ENCODE data around the gene POU2F3.
A peak's percentile ranks its signal among the peaks of the same experiment; 100 is the strongest.

POU2F3 gene

DNA sequence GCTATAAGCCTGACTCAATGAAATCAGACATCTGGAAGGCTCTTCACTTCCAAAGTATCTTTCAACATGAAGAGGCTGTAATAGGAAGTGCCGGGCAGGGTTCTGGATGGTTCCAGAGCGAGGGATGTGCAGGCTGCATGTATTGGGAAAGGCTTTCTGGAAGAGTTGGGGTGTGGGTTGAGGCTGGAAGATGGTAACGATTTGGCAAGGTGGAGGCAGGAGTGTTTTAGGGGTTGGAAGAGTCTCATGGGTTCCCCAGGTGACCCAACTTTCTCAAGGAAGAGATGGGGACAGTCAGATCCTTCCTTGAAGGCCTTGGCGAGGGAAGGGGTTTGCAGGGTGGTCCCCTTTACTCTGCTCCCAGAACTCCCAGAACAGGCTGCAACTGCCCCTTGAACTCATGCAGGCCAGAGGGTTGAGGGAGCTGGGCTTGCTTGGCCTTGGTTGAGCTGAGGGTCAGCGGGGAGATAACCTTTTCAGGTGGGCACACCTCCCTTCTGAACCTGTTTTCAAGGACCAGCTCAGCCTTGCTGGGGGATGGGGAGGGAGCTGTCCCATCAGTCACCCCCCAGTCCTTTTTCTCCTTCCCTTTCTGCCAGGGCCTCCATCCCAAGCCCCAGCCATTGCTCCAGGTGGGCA lies 9.4 kb upstream of the POU2F3 start:
- Histone ChIP-seq H3K9ac (ENCODE audit: low read depth, low read length) (no peak overlapping the region), H3K27me3 (ENCODE audit: control insufficient read depth, insufficient read depth, low read length) (peaks cover 9% of the 10 kb centered on the region)

DNA sequence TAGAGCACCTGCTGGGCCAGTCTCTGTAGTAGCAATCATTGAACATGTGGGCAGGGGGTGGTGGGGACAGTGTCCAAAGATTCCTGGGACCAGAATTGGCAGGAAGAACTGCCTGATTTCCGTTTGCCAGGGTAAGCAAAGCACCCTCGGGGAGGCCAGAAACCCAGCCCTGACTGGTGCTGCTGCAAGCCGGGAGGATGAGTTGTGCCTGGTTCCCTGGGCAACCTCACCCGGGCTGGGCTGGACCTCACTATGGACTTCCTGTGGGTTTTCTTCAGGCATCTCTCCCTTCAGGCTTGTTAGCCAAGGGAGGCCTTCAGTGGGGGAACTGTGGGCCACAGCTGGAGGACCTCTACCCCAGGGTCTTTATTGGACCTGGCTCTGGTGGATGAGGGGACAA lies 8.0 kb upstream of the POU2F3 start:
- Histone ChIP-seq H3K4me1 (ENCODE audit: control insufficient read depth, insufficient read depth, low read length) (no peaks in the 10 kb centered on the region), H3K9ac (ENCODE audit: low read depth, low read length) (no peak overlapping the region), H3K9me3 (ENCODE audit: control insufficient read depth, insufficient read depth, low read length) (no peaks in the 10 kb centered on the region), H3K4me3 (ENCODE audit: low read depth, low read length) (no peak overlapping the region), H3K36me3 (ENCODE audit: control insufficient read depth, insufficient read depth, low read length) (no peaks in the 10 kb centered on the region), H3K27me3 (ENCODE audit: control insufficient read depth, insufficient read depth, low read length) (peaks cover 4% of the 10 kb centered on the region)

More for the DNA sequence above, 9.4 kb upstream of the POU2F3 start:
- no peaks in the 10 kb centered on the region for H3K36me3 ChIP-seq (ENCODE audit: control insufficient read depth, insufficient read depth, low read length)
- no peak overlapping the region for H3K4me3 ChIP-seq (ENCODE audit: low read depth, low read length)
- H3K9me3 ChIP-seq (ENCODE audit: control insufficient read depth, insufficient read depth, low read length), result no peaks in the 10 kb centered on the region
- no peaks in the 10 kb centered on the region for H3K4me1 ChIP-seq (ENCODE audit: control insufficient read depth, insufficient read depth, low read length)

DNA sequence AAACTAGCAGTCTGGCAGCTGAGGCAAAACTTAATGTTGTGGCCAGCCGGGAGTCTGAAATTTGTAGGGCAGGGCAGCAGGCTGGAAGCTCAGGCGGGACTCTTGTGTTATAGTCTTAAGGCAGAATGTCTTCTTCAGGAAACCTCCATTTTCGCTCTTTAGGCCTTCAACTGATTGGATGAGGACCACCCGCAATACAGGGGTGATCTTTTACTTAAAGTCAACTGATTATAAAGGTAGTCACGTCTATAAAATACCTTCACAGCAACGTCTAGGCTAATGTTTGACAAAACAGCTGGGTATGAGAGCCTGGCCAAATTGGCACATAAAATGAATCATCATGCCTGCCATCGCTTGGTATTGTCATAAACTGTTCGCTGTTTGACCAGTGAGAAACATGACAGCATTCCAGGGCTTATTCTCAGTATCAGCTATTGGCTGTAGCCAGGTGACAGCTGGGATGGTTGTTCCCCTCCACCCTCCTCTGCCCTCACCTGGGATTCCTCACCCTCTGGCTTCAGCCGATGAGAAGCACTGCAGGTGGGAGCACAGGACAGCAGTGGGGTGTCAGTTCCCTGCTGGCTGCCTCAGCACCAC lies 6.6 kb upstream of the POU2F3 start:
- no peaks in the 10 kb centered on the region for H3K36me3 ChIP-seq (ENCODE audit: control insufficient read depth, insufficient read depth, low read length)
- H3K4me3 ChIP-seq (ENCODE audit: low read depth, low read length), result no peak overlapping the region
- no peaks in the 10 kb centered on the region for H3K9me3 ChIP-seq (ENCODE audit: control insufficient read depth, insufficient read depth, low read length)
- no peaks in the 10 kb centered on the region for H3K4me1 ChIP-seq (ENCODE audit: control insufficient read depth, insufficient read depth, low read length)
- peaks cover 4% of the 10 kb centered on the region for H3K27me3 ChIP-seq (ENCODE audit: control insufficient read depth, insufficient read depth, low read length)
- H3K9ac ChIP-seq (ENCODE audit: low read depth, low read length), result no peak overlapping the region

DNA sequence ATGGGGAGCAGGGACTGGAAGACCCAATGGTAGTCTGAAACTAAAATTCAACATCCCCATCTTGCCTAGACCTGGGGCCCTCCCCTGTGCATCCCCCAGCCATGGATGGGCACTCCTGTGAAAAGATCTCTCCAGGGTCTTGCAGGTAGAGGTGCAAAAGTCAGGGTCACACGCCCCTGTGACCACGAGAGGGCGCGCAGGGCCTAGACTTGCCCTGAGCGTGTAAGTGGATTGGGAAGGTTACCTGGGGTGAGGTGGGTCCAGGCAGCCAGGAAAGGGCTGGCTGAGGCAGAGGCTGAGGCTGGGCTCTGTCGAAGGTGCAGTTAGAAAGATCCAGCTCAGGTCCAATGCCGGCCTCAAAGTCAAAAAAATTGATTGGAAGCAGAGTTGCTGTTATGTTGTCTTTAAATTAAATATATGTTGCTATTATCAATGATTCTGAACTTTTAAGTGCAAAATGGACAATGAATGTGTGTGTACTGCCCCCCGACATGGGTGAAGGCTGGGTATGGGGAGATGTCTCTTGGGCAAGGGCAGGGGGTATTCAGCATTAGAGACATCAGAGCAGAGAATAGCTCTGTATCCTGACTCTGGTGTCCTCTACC lies 4.8 kb upstream of the POU2F3 start:
- no peak overlapping the region for H3K9ac ChIP-seq (ENCODE audit: low read depth, low read length)
- peaks cover 16% of the 10 kb centered on the region for H3K27me3 ChIP-seq (ENCODE audit: control insufficient read depth, insufficient read depth, low read length)
- H3K4me3 ChIP-seq (ENCODE audit: low read depth, low read length), result no peak overlapping the region
- H3K4me1 ChIP-seq (ENCODE audit: control insufficient read depth, insufficient read depth, low read length), result no peaks in the 10 kb centered on the region
- H3K36me3 ChIP-seq (ENCODE audit: control insufficient read depth, insufficient read depth, low read length), result no peaks in the 10 kb centered on the region
- H3K9me3 ChIP-seq (ENCODE audit: control insufficient read depth, insufficient read depth, low read length), result no peaks in the 10 kb centered on the region

DNA sequence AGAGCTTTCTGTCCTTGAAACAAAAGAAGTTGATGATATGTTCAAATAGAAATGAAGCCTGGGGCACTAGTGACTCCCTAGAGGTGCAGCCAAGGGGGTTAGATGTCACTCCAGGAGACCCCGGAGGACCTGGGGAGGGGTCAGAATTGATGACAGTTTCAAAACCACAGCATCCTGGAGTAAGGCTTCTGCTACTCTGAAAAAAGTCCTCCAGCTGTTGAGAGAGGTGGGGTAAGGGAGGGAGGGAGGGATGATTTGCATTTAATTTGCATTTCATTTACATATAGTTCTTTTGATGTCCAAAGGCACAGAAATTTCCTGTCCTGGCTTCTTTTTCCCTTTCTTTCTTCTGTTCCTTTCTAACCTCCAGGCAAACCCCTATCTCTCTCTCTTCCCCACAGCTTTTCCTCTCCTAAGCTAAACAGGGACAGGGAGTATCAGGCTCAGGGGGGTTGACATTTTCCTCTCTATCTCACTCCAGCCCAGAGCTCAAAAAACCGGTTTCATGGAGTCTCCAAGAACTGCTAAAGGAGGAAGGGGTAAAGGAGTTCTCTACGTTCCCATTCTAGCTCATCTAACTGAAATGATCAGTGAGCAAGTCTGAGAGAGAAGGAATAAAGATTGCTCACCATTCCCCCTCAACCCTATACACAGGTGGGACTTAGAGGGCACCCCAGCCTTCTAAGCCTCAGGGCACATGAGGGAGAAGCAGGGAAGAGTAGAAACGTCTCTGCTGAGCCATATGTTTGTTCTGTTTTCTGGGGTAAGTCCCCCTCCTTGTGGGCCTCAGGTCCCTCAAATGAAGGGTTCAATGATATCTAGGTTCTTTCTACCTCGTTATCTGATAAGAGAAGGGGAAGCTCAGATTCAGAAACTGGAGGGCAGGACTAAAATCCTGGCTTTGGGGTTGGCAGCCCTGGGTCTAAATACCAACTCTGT lies 3.5 kb upstream of the POU2F3 start:
- H3K9ac ChIP-seq (ENCODE audit: low read depth, low read length), result no peak overlapping the region
- no peaks in the 10 kb centered on the region for H3K36me3 ChIP-seq (ENCODE audit: control insufficient read depth, insufficient read depth, low read length)
- H3K4me1 ChIP-seq (ENCODE audit: control insufficient read depth, insufficient read depth, low read length), result no peaks in the 10 kb centered on the region
- peaks cover 27% of the 10 kb centered on the region for H3K27me3 ChIP-seq (ENCODE audit: control insufficient read depth, insufficient read depth, low read length)
- no peaks in the 10 kb centered on the region for H3K9me3 ChIP-seq (ENCODE audit: control insufficient read depth, insufficient read depth, low read length)
- H3K4me3 ChIP-seq (ENCODE audit: low read depth, low read length), result no peak overlapping the region

DNA sequence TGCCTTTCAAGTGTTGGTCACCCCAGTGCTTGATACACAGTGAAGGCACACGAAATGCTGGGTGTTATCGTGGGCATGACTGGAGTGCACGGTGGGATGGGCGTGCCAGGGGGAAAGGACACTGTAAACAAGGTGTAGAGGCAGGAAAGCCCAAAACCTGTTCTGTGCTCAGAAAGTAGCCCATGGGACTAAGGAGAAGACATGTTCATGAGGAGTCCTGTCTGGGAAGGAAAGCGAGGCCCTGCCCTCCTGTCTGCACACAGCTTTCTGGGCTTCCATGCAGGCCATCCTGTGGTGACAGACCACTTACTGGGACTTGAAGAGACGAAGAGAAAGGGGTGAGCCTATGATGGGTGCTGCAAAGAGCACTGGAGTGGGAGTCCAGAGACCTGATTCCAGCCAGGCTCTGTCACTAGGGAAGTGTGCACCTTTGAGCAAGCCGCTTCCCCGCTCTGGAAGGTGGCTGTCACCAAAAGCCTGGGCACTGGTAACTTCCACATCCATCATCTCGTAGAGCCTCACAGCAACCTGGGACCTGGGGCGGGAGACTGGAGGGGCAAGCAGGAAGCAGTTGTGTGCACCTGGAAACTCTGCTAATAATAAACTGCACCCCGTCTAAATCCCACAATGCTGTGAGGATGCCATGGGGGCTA lies 846 bp upstream of the POU2F3 start:
- Histone ChIP-seq H3K4me1 (ENCODE audit: control insufficient read depth, insufficient read depth, low read length) (no peaks in the 10 kb centered on the region), H3K27me3 (ENCODE audit: control insufficient read depth, insufficient read depth, low read length) (peaks cover 39% of the 10 kb centered on the region), H3K4me3 (ENCODE audit: low read depth, low read length) (peak overlapping the region; percentile 42), H3K36me3 (ENCODE audit: control insufficient read depth, insufficient read depth, low read length) (no peaks in the 10 kb centered on the region), H3K9me3 (ENCODE audit: control insufficient read depth, insufficient read depth, low read length) (no peaks in the 10 kb centered on the region), H3K9ac (ENCODE audit: low read depth, low read length) (no peak overlapping the region)

DNA sequence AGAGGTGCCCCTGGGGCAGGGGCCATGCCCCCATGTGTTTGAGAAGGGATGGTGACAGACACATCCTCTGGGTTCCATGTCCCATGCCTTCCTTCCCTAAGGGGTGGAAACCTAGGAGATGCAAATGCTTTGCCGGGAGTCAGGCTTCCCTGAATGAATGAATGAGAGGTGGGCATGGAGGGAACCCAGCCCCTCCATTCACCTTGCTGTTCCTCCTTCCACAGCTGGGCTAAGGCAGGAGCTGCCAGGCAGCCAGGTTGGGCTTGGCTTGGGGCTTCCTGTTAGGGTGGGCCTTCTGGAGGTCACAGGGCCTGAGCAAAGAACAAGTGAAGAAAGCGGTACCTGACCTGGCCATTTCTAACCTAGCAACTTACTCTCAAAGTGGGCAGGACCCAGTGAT lies 926 bp downstream of the POU2F3 start:
- H3K9me3 ChIP-seq (ENCODE audit: control insufficient read depth, insufficient read depth, low read length), result no peaks in the 10 kb centered on the region
- peak overlapping the region; percentile 58 for H3K4me3 ChIP-seq (ENCODE audit: low read depth, low read length)
- no peaks in the 10 kb centered on the region for H3K36me3 ChIP-seq (ENCODE audit: control insufficient read depth, insufficient read depth, low read length)
- H3K4me1 ChIP-seq (ENCODE audit: control insufficient read depth, insufficient read depth, low read length), result peaks cover 13% of the 10 kb centered on the region
- peaks cover 39% of the 10 kb centered on the region for H3K27me3 ChIP-seq (ENCODE audit: control insufficient read depth, insufficient read depth, low read length)
- no peak overlapping the region for H3K9ac ChIP-seq (ENCODE audit: low read depth, low read length)

DNA sequence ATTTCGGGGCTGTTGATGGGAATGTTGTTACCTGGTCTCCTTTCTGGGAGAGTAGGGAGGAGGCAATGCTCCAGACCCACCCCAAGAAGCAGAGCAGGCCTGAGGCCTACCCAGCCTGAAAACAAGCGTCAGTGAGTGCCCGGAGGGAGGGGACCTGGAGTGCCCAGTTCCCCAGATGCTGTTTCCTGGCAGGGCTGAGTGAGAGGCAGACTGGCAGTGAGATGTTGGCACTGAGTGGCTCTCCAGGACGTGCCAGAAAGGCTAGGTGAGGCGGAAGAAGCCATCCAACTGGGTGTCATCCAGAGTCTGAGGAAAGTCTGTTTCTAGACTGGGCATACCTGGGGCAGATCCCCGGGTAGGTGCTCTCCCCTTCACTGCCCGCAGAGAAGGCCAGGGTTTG lies 1.3 kb downstream of the POU2F3 start:
- Histone ChIP-seq H3K9ac (ENCODE audit: low read depth, low read length) (no peak overlapping the region), H3K27me3 (ENCODE audit: control insufficient read depth, insufficient read depth, low read length) (peaks cover 39% of the 10 kb centered on the region), H3K9me3 (ENCODE audit: control insufficient read depth, insufficient read depth, low read length) (no peaks in the 10 kb centered on the region), H3K36me3 (ENCODE audit: control insufficient read depth, insufficient read depth, low read length) (no peaks in the 10 kb centered on the region), H3K4me1 (ENCODE audit: control insufficient read depth, insufficient read depth, low read length) (peaks cover 13% of the 10 kb centered on the region), H3K4me3 (ENCODE audit: low read depth, low read length) (no peak overlapping the region)

DNA sequence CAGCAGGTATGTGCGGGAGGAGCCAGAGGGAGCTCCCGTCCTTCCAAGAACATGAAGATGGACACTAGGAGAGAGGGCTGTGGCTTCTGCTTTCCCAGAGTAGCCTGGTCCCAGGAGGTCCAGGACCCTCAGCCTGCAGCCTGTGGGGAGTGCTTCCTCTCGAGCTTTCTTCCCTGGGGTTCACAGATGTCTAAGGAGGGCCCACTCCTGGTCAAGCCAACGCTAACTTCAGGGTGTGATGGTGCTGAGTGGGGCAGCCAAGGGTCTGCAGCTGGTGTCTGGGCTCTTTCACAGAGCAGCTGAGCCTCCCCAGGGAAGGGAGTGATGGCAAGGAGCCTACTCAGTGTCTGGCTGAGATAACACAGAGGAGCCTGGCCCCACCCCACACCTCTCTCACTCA lies 3.3 kb downstream of the POU2F3 start:
- H3K36me3 ChIP-seq (ENCODE audit: control insufficient read depth, insufficient read depth, low read length), result no peaks in the 10 kb centered on the region
- no peak overlapping the region for H3K9ac ChIP-seq (ENCODE audit: low read depth, low read length)
- no peaks in the 10 kb centered on the region for H3K9me3 ChIP-seq (ENCODE audit: control insufficient read depth, insufficient read depth, low read length)
- H3K27me3 ChIP-seq (ENCODE audit: control insufficient read depth, insufficient read depth, low read length), result peaks cover 39% of the 10 kb centered on the region
- H3K4me1 ChIP-seq (ENCODE audit: control insufficient read depth, insufficient read depth, low read length), result peaks cover 16% of the 10 kb centered on the region
- no peak overlapping the region for H3K4me3 ChIP-seq (ENCODE audit: low read depth, low read length)

DNA sequence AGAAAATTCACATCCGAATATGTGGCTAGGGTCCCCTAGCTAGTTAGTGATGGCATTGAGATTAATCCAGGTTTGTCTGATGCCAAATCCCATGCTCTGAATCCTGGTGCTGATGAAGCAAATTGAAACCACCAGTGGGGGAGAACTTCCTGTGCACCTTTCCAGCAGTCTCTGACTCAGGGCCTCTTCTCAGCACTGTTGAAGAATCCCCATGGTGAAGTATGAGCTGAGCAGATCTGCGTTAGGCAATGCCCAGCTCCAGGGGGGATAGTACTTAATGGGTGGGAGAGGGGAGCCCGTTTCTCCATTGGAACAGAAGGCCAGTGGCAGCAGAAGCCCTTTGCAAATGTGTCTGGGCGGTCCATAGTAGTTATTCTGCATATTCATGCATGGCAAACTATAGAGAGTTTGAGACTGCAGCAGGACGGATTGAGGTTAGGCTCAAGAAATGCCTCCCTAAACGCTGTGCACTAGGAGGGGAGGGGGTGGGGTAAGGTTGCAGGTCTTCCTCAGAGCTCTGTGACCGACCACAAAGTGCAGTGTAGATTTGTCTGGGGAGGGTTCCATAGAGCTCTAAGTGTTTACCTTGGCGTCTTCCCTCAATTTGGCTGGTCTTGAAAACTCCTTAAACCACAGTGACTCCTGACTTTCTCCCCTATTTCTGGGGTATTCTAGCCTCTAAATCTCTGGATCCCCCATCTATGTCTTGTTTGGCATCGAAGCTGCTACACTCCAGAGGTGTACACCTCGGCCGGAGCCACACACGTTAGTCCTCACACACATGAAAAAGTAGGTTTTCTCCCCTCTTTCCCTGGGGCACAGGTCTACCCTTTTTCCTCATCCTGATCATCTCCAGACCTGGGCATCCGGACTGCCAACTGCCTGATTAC lies 4.8 kb downstream of the POU2F3 start:
- Histone ChIP-seq H3K9ac (ENCODE audit: low read depth, low read length) (no peak overlapping the region), H3K36me3 (ENCODE audit: control insufficient read depth, insufficient read depth, low read length) (no peaks in the 10 kb centered on the region), H3K9me3 (ENCODE audit: control insufficient read depth, insufficient read depth, low read length) (no peaks in the 10 kb centered on the region), H3K4me1 (ENCODE audit: control insufficient read depth, insufficient read depth, low read length) (peaks cover 25% of the 10 kb centered on the region), H3K4me3 (ENCODE audit: low read depth, low read length) (no peak overlapping the region), H3K27me3 (ENCODE audit: control insufficient read depth, insufficient read depth, low read length) (peaks cover 28% of the 10 kb centered on the region)
